ENCODE data around the gene L3MBTL2.

DNA sequence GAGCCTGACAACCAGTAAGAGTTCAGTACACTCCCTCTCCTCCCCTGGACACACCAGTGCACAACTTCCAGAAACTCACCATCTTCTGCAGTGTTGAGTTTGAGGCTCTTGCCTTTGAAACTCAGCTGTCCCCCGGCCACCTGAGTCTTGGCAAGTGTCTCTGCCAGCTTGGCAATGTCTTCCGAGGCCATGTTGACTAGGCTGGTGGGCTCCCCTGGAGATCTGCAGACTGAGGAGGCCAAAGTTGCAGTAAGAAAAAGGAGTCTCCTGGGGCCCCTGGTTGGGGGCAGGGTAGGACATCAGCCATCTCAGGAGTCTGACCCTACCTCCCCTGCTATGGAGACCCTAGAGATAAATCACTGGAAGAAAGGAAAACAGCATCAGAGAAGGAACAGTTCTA, 75.7 kb downstream of the L3MBTL2 start:
- TF ChIP-seq, protein P1, sequence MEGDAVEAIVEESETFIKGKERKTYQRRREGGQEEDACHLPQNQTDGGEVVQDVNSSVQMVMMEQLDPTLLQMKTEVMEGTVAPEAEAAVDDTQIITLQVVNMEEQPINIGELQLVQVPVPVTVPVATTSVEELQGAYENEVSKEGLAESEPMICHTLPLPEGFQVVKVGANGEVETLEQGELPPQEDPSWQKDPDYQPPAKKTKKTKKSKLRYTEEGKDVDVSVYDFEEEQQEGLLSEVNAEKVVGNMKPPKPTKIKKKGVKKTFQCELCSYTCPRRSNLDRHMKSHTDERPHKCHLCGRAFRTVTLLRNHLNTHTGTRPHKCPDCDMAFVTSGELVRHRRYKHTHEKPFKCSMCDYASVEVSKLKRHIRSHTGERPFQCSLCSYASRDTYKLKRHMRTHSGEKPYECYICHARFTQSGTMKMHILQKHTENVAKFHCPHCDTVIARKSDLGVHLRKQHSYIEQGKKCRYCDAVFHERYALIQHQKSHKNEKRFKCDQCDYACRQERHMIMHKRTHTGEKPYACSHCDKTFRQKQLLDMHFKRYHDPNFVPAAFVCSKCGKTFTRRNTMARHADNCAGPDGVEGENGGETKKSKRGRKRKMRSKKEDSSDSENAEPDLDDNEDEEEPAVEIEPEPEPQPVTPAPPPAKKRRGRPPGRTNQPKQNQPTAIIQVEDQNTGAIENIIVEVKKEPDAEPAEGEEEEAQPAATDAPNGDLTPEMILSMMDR (IDR thresholded peaks at IDR 0.05) = no peak
- TF ChIP-seq POLR2A (IDR thresholded peaks at IDR 0.05) = no peak

Data from uterus (tissue), 2 donors.